ENCODE data around the gene SERINC4.

SERINC4 gene

GRCh38 chr15:43776718-43777266 lies 23.2 kb downstream of the SERINC4 start, which contains the start of gene ELL3:
Gene ELL3, minus strand, starts transcription at chr15:43776966. Its CDS starts 65 bp downstream, at chr15:43776901.
- no peak for TF ChIP-seq CTCF (IDR thresholded peaks at IDR 0.05; ENCODE audit: low read depth, low read length)
- peak within 1 kb of the TSS; percentile 69 for H3K4me3 ChIP-seq (ENCODE audit: low read depth, low read length)
- peak; percentile 79 for DNase-seq (ENCODE audit: low read depth, low spot score)
- in situ Hi-C loops (cut with HindIII; ENCODE audit: low sequenced_read_pairs): no loop called here

- in situ Hi-C loops (cut with HindIII; ENCODE audit: low sequenced_read_pairs): no loop called here
- no peak for TF ChIP-seq CTCF (IDR thresholded peaks at IDR 0.05; ENCODE audit: low read depth, low read length)
- no peak for DNase-seq (ENCODE audit: low read depth, low spot score)
- H3K4me3 ChIP-seq (ENCODE audit: low read depth, low read length): peak overlapping the region; percentile 69
These were observed 23.8 kb downstream of the SERINC4 start for GRCh38 chr15:43776101-43776717.

- no peak overlapping the region for H3K4me3 ChIP-seq (ENCODE audit: low read depth, low read length)
- peak; percentile 43 for DNase-seq (ENCODE audit: low read depth, low spot score)
- TF ChIP-seq CTCF (IDR thresholded peaks at IDR 0.05; ENCODE audit: low read depth, low read length): peak; percentile 41
- in situ Hi-C loops (cut with HindIII; ENCODE audit: low sequenced_read_pairs): no loop called here
These were observed 24.5 kb downstream of the SERINC4 start for GRCh38 chr15:43775411-43775965.

GRCh38 chr15:43774062-43774461 lies 26.0 kb downstream of the SERINC4 start:
- in situ Hi-C loops (cut with HindIII; ENCODE audit: low sequenced_read_pairs): no loop called here
- DNase-seq (ENCODE audit: low read depth, low spot score): no peak
- no peak for TF ChIP-seq CTCF (IDR thresholded peaks at IDR 0.05; ENCODE audit: low read depth, low read length)
- H3K4me3 ChIP-seq (ENCODE audit: low read depth, low read length): no peak overlapping the region

- DNase-seq (ENCODE audit: low read depth, low spot score): no peak
- no peak overlapping the region for H3K4me3 ChIP-seq (ENCODE audit: low read depth, low read length)
- TF ChIP-seq CTCF (IDR thresholded peaks at IDR 0.05; ENCODE audit: low read depth, low read length): no peak
- in situ Hi-C loops (cut with HindIII; ENCODE audit: low sequenced_read_pairs): no loop called here
These were observed 27.4 kb downstream of the SERINC4 start for GRCh38 chr15:43772624-43773023.

- no peak for TF ChIP-seq CTCF (IDR thresholded peaks at IDR 0.05; ENCODE audit: low read depth, low read length)
- H3K4me3 ChIP-seq (ENCODE audit: low read depth, low read length): no peak overlapping the region
- no peak for DNase-seq (ENCODE audit: low read depth, low spot score)
- in situ Hi-C loops (cut with HindIII; ENCODE audit: low sequenced_read_pairs): no loop called here
These were observed 28.2 kb downstream of the SERINC4 start for GRCh38 chr15:43771816-43772215.
